GM23338 (cell line): ENCODE data around the gene TAOK1. TPM values are rescaled to one million over a fixed set of nuclear protein-coding genes. Genes with fewer than 3 reads are reported as not detected.
"Not testable (repeated sequence)": the region's sequence is repeated elsewhere in the genome, so short reads cannot be mapped to it uniquely, and the experiment has no call there.

Experiments used
- ATAC-seq: fragments of 200-7000 bp; cut with Tn5 transposase; 3 replicates; pipeline ENCODE4 v1.9.1; 2020
- DNase-seq: peaks from one replicate; pipeline ENCODE4 v3.0.0-alpha.2; 2015; ENCODE audit warnings: low spot score
- H2AFZ ChIP-seq: fragments of 200-600 bp; sonication (generic); 2 replicates; pipeline ENCODE4 v1.8.0; 2016; ENCODE audit warnings: antibody characterized with exemption, mild to moderate bottlenecking, moderate library complexity
- H3F3A ChIP-seq: fragments of 200-600 bp; sonication (generic); replicated peaks from 2 replicates; pipeline ENCODE4 v1.8.0; 2017; ENCODE audit warnings: antibody characterized with exemption, mixed run types, low read depth
- H3K27ac ChIP-seq: fragments of 200-600 bp; sonication (generic); 2 replicates; pipeline ENCODE4 v1.6.1; 2016; ENCODE audit warnings: low read depth
- H3K27me3 ChIP-seq: fragments of 200-600 bp; sonication (generic); 2 replicates; pipeline ENCODE4 v1.8.0; 2016; ENCODE audit warnings: mild to moderate bottlenecking, mixed run types, moderate library complexity; ENCODE audit not compliant: insufficient read depth
- H3K36me3 ChIP-seq: fragments of 200-600 bp; sonication (generic); 2 replicates; pipeline ENCODE4 v1.8.0; 2016; ENCODE audit warnings: mild to moderate bottlenecking; ENCODE audit not compliant: insufficient read depth
- H3K4me1 ChIP-seq: fragments of 200-600 bp; sonication (generic); 2 replicates; pipeline ENCODE4 v1.8.0; 2016; ENCODE audit warnings: mild to moderate bottlenecking, moderate library complexity; ENCODE audit not compliant: insufficient read depth
- H3K4me2 ChIP-seq: fragments of 200-600 bp; sonication (generic); 2 replicates; pipeline ENCODE4 v1.7.1; 2017; ENCODE audit warnings: mixed run types
- H3K4me3 ChIP-seq: fragments of 200-600 bp; sonication (generic); 2 replicates; pipeline ENCODE4 v1.6.1; 2016; ENCODE audit warnings: mixed run types
- H3K79me2 ChIP-seq: fragments of 200-600 bp; sonication (generic); replicated peaks from 2 replicates; pipeline ENCODE4 v1.8.0; 2017; ENCODE audit warnings: mild to moderate bottlenecking; ENCODE audit not compliant: insufficient read depth
- H3K9me2 ChIP-seq: fragments of 200-600 bp; sonication (generic); 2 replicates; pipeline ENCODE4 v1.8.0; 2017; ENCODE audit not compliant: insufficient read depth
- H4K20me1 ChIP-seq: fragments of 200-600 bp; sonication (generic); replicated peaks from 2 replicates; pipeline ENCODE4 v1.8.0; 2017; ENCODE audit warnings: mild to moderate bottlenecking; ENCODE audit not compliant: insufficient read depth
- H3K27ac Mint-ChIP-seq: 2 replicates; pipeline ENCODE4 v1.8.0; 2020; ENCODE audit warnings: inconsistent platforms, mild to moderate bottlenecking, moderate library complexity, mixed read lengths
- H3K27me3 Mint-ChIP-seq: 3 replicates; pipeline ENCODE4 v1.8.0; 2022; ENCODE audit warnings: low read depth, mild to moderate bottlenecking, moderate library complexity, mixed read lengths, inconsistent platforms; ENCODE audit not compliant: insufficient read depth, poor library complexity
- H3K36me3 Mint-ChIP-seq: 3 replicates; pipeline ENCODE4 v1.8.0; 2021; ENCODE audit warnings: low read depth, mild to moderate bottlenecking, inconsistent platforms, moderate library complexity, mixed read lengths
- H3K4me1 Mint-ChIP-seq: 3 replicates; pipeline ENCODE4 v1.8.0; 2020; ENCODE audit warnings: mild to moderate bottlenecking, inconsistent platforms, mixed read lengths
- H3K4me3 Mint-ChIP-seq: 3 replicates; pipeline ENCODE4 v1.8.0; 2021; ENCODE audit warnings: moderate library complexity, mild to moderate bottlenecking, inconsistent platforms, mixed read lengths
- H3K9me3 Mint-ChIP-seq: 3 replicates; pipeline ENCODE4 v1.8.0; 2020; ENCODE audit warnings: moderate library complexity, mild to moderate bottlenecking, inconsistent platforms, mixed read lengths
- CREB1 ChIP-seq: fragments of 250-450 bp; sonication (Bioruptor Pico); IDR thresholded peaks from 2 replicates; pipeline ENCODE4 v1.5.0; 2020; ENCODE audit warnings: low read depth, mild to moderate bottlenecking, moderate library complexity
- EZH2 ChIP-seq: fragments of 200-600 bp; sonication (generic); IDR thresholded peaks from one replicate; pipeline ENCODE4 v1.8.0; 2017; ENCODE audit warnings: antibody characterized with exemption, mild to moderate bottlenecking, low read depth; ENCODE audit not compliant: unreplicated experiment
- EZH2phosphoT487 ChIP-seq: fragments of 200-600 bp; sonication (generic); IDR thresholded peaks from one replicate; pipeline ENCODE4 v1.8.1; 2018; ENCODE audit warnings: antibody characterized with exemption; ENCODE audit not compliant: unreplicated experiment
- JUNB ChIP-seq: IDR thresholded peaks from one replicate; pipeline ENCODE4 v1.6.1; 2016; ENCODE audit warnings: antibody characterized with exemption; ENCODE audit not compliant: unreplicated experiment
- NANOG ChIP-seq: IDR thresholded peaks from 2 replicates; pipeline ENCODE4 v1.6.1; 2016; ENCODE audit warnings: antibody characterized with exemption, borderline replicate concordance
- POLR2AphosphoS5 ChIP-seq: IDR thresholded peaks from 2 replicates; pipeline ENCODE4 v1.6.1; 2016; ENCODE audit warnings: antibody characterized with exemption, low read depth
- REST ChIP-seq: IDR thresholded peaks from one replicate; pipeline ENCODE4 v1.6.1; 2018; ENCODE audit warnings: antibody characterized with exemption; ENCODE audit not compliant: unreplicated experiment
- STAT1 ChIP-seq: IDR thresholded peaks from one replicate; pipeline ENCODE4 v1.6.1; 2016; ENCODE audit warnings: antibody characterized with exemption; ENCODE audit not compliant: unreplicated experiment
- ZNF114 ChIP-seq: fragments of 250-450 bp; sonication (Bioruptor Pico); IDR thresholded peaks from 2 replicates; pipeline ENCODE4 v1.5.0; 2020; ENCODE audit warnings: mild to moderate bottlenecking, moderate library complexity
- ZNF331 ChIP-seq: fragments of 250-450 bp; sonication (Bioruptor Pico); IDR thresholded peaks from 2 replicates; pipeline ENCODE4 v1.5.0; 2020; ENCODE audit warnings: low read depth, mild to moderate bottlenecking, moderate library complexity
- polyA plus RNA-seq: library from polyadenylated mRNA; unstranded; fragments of >200 nt; fragmentation: Nextera tagmentation; extraction: Ambion mirVana; gene quantifications from 2 replicates; pipeline ENCODE4 v1.2.1, GENCODE V29; 2016
- total RNA-seq: library from RNA; depleted of rRNA; stranded (reverse); fragments of >200 nt; shearing (Covaris generic); gene quantifications from 2 replicates; pipeline ENCODE4 v1.2.3, GENCODE V29; 2014
- TF ChIP-seq, protein P1 (sequence below): fragments of 250-450 bp; sonication (Bioruptor Pico); IDR thresholded peaks from 2 replicates; pipeline ENCODE4 v1.5.0; 2020; ENCODE audit warnings: mild to moderate bottlenecking, moderate library complexity
- TF ChIP-seq, protein P2 (sequence below): IDR thresholded peaks from 2 replicates; pipeline ENCODE4 v1.6.1; 2016; ENCODE audit warnings: antibody characterized with exemption

TAOK1 gene
- total and polyA plus RNA-seq, 2 experiments from 2014 or later, result 19.4 to 69.8 TPM

- not testable (repeated sequence) for H3K27ac ChIP-seq, H3K4me2 ChIP-seq, H3K27ac Mint-ChIP-seq, H3K4me1 ChIP-seq, H3K4me3 Mint-ChIP-seq, H3F3A ChIP-seq, H3K9me3 Mint-ChIP-seq, H3K4me3 ChIP-seq, ATAC-seq, H3K79me2 ChIP-seq, H3K27me3 ChIP-seq, H3K4me1 Mint-ChIP-seq, DNase-seq, H4K20me1 ChIP-seq, H3K27me3 Mint-ChIP-seq, H3K9me2 ChIP-seq, H2AFZ ChIP-seq, H3K36me3 ChIP-seq
- peaks cover 35% of the 10 kb centered on the region for H3K36me3 Mint-ChIP-seq
Observed at GRCh38 chr17:29473437-29473836, 83.3 kb downstream of the TAOK1 start.

DNA sequence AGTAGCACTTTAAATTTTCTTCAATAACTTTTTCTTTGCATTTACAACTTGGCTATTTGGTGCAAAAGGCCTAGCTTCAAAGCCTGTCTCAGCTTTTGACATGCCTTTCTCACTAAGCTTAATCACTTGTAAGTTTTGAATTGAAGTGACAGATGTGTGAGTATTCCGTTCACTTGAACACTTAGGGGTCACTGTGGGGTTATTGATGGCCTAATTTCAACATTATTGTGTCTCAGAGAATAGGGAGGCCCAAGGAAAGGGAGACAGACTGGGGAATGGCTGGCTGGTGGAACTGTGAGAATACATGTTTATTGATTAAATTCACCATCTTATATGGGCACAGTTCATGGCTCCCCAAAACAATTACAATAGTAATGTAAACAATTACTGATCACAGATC lies 84.1 kb downstream of the TAOK1 start:
- Histone ChIP-seq H3K79me2 (peaks cover 4% of the 10 kb centered on the region; the same call in 1 of the 2 replicates), H3K27ac (no peak overlapping the region), H4K20me1 (peaks cover 5% of the 10 kb centered on the region; the same call in 1 of the 2 replicates), H3K4me1 (no peaks in the 10 kb centered on the region), H3F3A (no peaks in the 10 kb centered on the region; the same call in 1 of the 2 replicates), H3K36me3 (no peaks in the 10 kb centered on the region; the same call in 1 of the 2 replicates), H3K4me3 (no peak overlapping the region), H2AFZ (no peak overlapping the region), H3K4me2 (no peak overlapping the region), H3K9me2 (no peaks in the 10 kb centered on the region), H3K27me3 (no peaks in the 10 kb centered on the region)
- ATAC-seq (no peak), DNase-seq (no peak)
- Mint-ChIP-seq H3K4me1 (no peaks in the 10 kb centered on the region), H3K36me3 (peaks cover 35% of the 10 kb centered on the region), H3K27me3 (peaks cover 3% of the 10 kb centered on the region), H3K9me3 (no peaks in the 10 kb centered on the region), H3K4me3 (no peak overlapping the region), H3K27ac (no peak overlapping the region)
- TF ChIP-seq NANOG (no peak), POLR2AphosphoS5 (no peak), JUNB (no peak), ZNF331 (CRISPR knock-in tag) (no peak), STAT1 (no peak), CREB1 (CRISPR knock-in tag) (no peak), EZH2phosphoT487 (no peak), EZH2 (no peak), ZNF114 (CRISPR knock-in tag) (no peak), REST (no peak)
- TF ChIP-seq, protein P1, sequence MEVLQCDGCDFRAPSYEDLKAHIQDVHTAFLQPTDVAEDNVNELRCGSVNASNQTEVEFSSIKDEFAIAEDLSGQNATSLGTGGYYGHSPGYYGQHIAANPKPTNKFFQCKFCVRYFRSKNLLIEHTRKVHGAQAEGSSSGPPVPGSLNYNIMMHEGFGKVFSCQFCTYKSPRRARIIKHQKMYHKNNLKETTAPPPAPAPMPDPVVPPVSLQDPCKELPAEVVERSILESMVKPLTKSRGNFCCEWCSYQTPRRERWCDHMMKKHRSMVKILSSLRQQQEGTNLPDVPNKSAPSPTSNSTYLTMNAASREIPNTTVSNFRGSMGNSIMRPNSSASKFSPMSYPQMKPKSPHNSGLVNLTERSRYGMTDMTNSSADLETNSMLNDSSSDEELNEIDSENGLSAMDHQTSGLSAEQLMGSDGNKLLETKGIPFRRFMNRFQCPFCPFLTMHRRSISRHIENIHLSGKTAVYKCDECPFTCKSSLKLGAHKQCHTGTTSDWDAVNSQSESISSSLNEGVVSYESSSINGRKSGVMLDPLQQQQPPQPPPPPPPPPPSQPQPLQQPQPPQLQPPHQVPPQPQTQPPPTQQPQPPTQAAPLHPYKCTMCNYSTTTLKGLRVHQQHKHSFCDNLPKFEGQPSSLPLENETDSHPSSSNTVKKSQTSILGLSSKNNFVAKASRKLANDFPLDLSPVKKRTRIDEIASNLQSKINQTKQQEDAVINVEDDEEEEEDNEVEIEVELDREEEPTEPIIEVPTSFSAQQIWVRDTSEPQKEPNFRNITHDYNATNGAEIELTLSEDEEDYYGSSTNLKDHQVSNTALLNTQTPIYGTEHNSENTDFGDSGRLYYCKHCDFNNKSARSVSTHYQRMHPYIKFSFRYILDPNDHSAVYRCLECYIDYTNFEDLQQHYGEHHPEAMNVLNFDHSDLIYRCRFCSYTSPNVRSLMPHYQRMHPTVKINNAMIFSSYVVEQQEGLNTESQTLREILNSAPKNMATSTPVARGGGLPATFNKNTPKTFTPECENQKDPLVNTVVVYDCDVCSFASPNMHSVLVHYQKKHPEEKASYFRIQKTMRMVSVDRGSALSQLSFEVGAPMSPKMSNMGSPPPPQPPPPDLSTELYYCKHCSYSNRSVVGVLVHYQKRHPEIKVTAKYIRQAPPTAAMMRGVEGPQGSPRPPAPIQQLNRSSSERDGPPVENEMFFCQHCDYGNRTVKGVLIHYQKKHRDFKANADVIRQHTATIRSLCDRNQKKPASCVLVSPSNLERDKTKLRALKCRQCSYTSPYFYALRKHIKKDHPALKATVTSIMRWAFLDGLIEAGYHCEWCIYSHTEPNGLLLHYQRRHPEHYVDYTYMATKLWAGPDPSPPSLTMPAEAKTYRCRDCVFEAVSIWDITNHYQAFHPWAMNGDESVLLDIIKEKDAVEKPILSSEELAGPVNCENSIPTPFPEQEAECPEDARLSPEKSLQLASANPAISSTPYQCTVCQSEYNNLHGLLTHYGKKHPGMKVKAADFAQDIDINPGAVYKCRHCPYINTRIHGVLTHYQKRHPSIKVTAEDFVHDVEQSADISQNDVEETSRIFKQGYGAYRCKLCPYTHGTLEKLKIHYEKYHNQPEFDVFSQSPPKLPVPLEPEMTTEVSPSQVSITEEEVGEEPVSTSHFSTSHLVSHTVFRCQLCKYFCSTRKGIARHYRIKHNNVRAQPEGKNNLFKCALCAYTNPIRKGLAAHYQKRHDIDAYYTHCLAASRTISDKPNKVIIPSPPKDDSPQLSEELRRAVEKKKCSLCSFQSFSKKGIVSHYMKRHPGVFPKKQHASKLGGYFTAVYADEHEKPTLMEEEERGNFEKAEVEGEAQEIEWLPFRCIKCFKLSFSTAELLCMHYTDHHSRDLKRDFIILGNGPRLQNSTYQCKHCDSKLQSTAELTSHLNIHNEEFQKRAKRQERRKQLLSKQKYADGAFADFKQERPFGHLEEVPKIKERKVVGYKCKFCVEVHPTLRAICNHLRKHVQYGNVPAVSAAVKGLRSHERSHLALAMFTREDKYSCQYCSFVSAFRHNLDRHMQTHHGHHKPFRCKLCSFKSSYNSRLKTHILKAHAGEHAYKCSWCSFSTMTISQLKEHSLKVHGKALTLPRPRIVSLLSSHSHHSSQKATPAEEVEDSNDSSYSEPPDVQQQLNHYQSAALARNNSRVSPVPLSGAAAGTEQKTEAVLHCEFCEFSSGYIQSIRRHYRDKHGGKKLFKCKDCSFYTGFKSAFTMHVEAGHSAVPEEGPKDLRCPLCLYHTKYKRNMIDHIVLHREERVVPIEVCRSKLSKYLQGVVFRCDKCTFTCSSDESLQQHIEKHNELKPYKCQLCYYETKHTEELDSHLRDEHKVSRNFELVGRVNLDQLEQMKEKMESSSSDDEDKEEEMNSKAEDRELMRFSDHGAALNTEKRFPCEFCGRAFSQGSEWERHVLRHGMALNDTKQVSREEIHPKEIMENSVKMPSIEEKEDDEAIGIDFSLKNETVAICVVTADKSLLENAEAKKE (CRISPR knock-in tag), result no peak
- TF ChIP-seq, protein P2, sequence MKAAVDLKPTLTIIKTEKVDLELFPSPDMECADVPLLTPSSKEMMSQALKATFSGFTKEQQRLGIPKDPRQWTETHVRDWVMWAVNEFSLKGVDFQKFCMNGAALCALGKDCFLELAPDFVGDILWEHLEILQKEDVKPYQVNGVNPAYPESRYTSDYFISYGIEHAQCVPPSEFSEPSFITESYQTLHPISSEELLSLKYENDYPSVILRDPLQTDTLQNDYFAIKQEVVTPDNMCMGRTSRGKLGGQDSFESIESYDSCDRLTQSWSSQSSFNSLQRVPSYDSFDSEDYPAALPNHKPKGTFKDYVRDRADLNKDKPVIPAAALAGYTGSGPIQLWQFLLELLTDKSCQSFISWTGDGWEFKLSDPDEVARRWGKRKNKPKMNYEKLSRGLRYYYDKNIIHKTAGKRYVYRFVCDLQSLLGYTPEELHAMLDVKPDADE, result no peak
